Panc1 (cell line): ENCODE measurements around the gene CAPRIN2. TPM values are rescaled to one million over a fixed set of nuclear protein-coding genes. Genes with fewer than 3 reads are reported as not detected.

Experiments used
- ATAC-seq: fragments of 200-7000 bp; cut with Tn5 transposase; 2 replicates; pipeline ENCODE4 v1.9.1; 2020; ENCODE audit warnings: mild to moderate bottlenecking, moderate library complexity
- BruUV-seq: library from RNA; stranded (reverse); fragments of 400-500 nt; replicated peaks from 2 replicates; lab custom pipeline; 2021; lab: Mats Ljungman, UMichigan
- CTCF ChIA-PET: fragments of 300-600 bp; sonication (Branson Sonifier 250); formaldehyde crosslinking; loops from one replicate; lab custom pipeline; 2022; ENCODE audit warnings: antibody characterized with exemption; lab: Charles Lee
- POLR2A ChIA-PET: fragments of 300-600 bp; sonication (Branson Sonifier 250); formaldehyde crosslinking; loops from one replicate; lab custom pipeline; 2022; ENCODE audit warnings: antibody characterized with exemption; lab: Charles Lee
- DNase-seq: peaks from one replicate; pipeline ENCODE4 v3.0.0-alpha.2; 2010; ENCODE audit warnings: low read depth, low spot score
- H3K27ac ChIP-seq: 2 replicates; pipeline ENCODE4 v1.5.1; 2011; ENCODE audit warnings: mild to moderate bottlenecking, low read length, inconsistent platforms
- H3K27me3 ChIP-seq: fragments of 200-500 bp; sonication (Bioruptor generic); 2 replicates; pipeline ENCODE4 v1.6.0; 2014; ENCODE audit warnings: low read length, inconsistent platforms; ENCODE audit not compliant: control insufficient read depth, insufficient read depth
- H3K36me3 ChIP-seq: fragments of 200-500 bp; sonication (Bioruptor generic); 2 replicates; pipeline ENCODE4 v1.5.1; 2014; ENCODE audit warnings: inconsistent platforms, mild to moderate bottlenecking, low read length, moderate library complexity; ENCODE audit not compliant: control insufficient read depth, insufficient read depth
- H3K4me1 ChIP-seq: 2 replicates; pipeline ENCODE4 v1.5.1; 2011; ENCODE audit warnings: inconsistent platforms, mild to moderate bottlenecking, low read length, moderate library complexity; ENCODE audit not compliant: control insufficient read depth, insufficient read depth
- H3K4me3 ChIP-seq, 2 experiments: 2 replicates each; pipeline ENCODE4 v1.5.1; 2011 to 2012; ENCODE audit warnings: low read depth in 2 of 2, low read length in 2 of 2, mild to moderate bottlenecking in 2 of 2, inconsistent platforms in 1 of 2, moderate library complexity in 1 of 2
- H3K9me3 ChIP-seq: fragments of 200-500 bp; sonication (Bioruptor generic); 2 replicates; pipeline ENCODE4 v1.5.1; 2014; ENCODE audit warnings: low read depth, mild to moderate bottlenecking, inconsistent platforms, low read length, moderate library complexity; ENCODE audit not compliant: control insufficient read depth, insufficient read depth
- POLR2AphosphoS5 ChIP-seq: IDR thresholded peaks from 2 replicates; pipeline ENCODE4 v1.6.1; 2012; ENCODE audit warnings: mild to moderate bottlenecking, low read depth, low read length, moderate library complexity
- REST ChIP-seq, 2 experiments: IDR thresholded peaks; 2 replicates each; pipeline ENCODE4 v1.6.1; 2011 to 2012; ENCODE audit warnings: low read depth in 2 of 2, control low read depth in 1 of 2, low read length in 1 of 2, mild to moderate bottlenecking in 1 of 2, moderate library complexity in 1 of 2; ENCODE audit not compliant: insufficient read depth in 1 of 2
- SIN3A ChIP-seq: IDR thresholded peaks from 2 replicates; pipeline ENCODE4 v1.6.1; 2012; ENCODE audit warnings: low read depth, mild to moderate bottlenecking, low read length, moderate library complexity, borderline replicate concordance; ENCODE audit not compliant: insufficient read depth
- TCF7L2 ChIP-seq: IDR thresholded peaks from 2 replicates; pipeline ENCODE4 v1.6.1; 2011; ENCODE audit warnings: mild to moderate bottlenecking, low read depth, low read length, inconsistent platforms
- in situ Hi-C: cut with HindIII; loops from 2 replicates; pipeline ENCODE4 v1.10.0; 2016; ENCODE audit warnings: low sequenced_read_pairs, low pct_unique_long_range_greater_than_20kb
- intact Hi-C: fragments of 100-400 bp; cut with micrococcal nuclease; formaldehyde crosslinking; loops from one replicate; pipeline ENCODE4 v1.10.0; 2022; ENCODE audit not compliant: unreplicated experiment
- total RNA-seq: library from RNA; stranded (reverse); gene quantifications from one replicate; pipeline ENCODE4 v1.2.1, GENCODE V29; 2021; ENCODE audit not compliant: unreplicated experiment
- TF ChIP-seq, protein P1 (sequence below): fragments of 450-650 bp; IDR thresholded peaks from 2 replicates; pipeline ENCODE4 v1.5.1; 2017; ENCODE audit warnings: mild to moderate bottlenecking

CAPRIN2 gene
- total RNA-seq, 1 experiment from 2014 or later = 28.6 TPM

DNA sequence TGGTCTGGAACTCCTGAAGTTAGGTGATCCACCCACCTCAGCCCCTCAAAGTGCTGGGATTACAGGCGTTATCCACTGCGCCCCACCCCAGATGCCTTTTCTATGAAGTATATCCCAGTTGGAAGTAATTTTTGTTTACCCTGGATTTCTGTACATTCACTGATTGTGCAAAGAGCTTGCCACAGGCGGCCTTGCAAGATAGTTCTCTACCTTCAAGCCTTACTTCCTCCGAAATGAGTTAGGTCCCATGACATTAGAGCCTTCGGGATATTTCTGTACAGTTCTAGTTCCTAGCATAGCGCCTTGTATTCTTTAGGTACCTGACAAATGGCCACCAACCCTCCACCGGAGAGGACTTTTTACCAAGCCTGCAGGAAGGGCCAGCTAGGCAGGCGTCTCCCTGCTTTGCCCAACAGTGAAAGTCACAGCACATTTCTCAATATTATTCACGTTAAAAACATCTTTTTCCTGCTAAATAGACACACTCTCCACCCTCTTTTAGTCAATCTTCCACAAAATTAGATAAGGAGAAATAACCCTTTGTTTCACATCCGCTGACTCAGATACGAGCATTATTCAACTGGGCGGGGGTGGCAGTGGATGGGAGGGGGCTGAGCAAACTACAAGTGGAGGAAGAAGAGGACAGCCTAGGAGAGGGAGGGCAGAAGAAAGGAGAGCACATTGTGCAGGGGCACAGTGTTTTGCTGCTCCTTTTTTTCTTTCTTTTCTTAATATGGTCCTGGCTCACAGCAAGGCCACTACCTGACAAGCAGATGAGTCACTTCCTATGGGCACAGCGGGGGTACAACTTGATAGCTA lies 40.0 kb upstream of the CAPRIN2 start:
- TF ChIP-seq SIN3A = no peak
- TF ChIP-seq POLR2AphosphoS5 = no peak; the same call in 1 of the 2 replicates
- TF ChIP-seq REST (IDR thresholded peaks at IDR 0.05; ENCODE audit: insufficient read depth in 1 of 2, low read depth in 2 of 2, low read length in 1 of 2) = no peak
- TF ChIP-seq, protein P1, sequence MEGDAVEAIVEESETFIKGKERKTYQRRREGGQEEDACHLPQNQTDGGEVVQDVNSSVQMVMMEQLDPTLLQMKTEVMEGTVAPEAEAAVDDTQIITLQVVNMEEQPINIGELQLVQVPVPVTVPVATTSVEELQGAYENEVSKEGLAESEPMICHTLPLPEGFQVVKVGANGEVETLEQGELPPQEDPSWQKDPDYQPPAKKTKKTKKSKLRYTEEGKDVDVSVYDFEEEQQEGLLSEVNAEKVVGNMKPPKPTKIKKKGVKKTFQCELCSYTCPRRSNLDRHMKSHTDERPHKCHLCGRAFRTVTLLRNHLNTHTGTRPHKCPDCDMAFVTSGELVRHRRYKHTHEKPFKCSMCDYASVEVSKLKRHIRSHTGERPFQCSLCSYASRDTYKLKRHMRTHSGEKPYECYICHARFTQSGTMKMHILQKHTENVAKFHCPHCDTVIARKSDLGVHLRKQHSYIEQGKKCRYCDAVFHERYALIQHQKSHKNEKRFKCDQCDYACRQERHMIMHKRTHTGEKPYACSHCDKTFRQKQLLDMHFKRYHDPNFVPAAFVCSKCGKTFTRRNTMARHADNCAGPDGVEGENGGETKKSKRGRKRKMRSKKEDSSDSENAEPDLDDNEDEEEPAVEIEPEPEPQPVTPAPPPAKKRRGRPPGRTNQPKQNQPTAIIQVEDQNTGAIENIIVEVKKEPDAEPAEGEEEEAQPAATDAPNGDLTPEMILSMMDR = no peak
- no peak for TF ChIP-seq TCF7L2
- in situ Hi-C loops (no loop called here), intact Hi-C loops (loop anchor here (5.0 kb wide), 1 partner anchor 42 kb away; the partner anchor contains the start of gene CAPRIN2)
- Histone ChIP-seq H3K27me3 (no peaks in the 10 kb centered on the region), H3K4me1 (peaks cover 45% of the 10 kb centered on the region), H3K4me3 (peak overlapping the region; percentile 71 to 83), H3K27ac (peak overlapping the region; percentile 90), H3K36me3 (no peaks in the 10 kb centered on the region), H3K9me3 (no peaks in the 10 kb centered on the region)
- POLR2A ChIA-PET = interaction anchor here (0.6 kb wide), 2 partner anchors 41 to 686 kb away, joined by 3 read pairs; no protein-coding TSS in a partner anchor
- TSS peak; percentile 90 for BruUV-seq
- ATAC-seq (peak; percentile 69), DNase-seq (peak; percentile 96)
- CTCF ChIA-PET = no interaction called here

GRCh38 chr12:30794020-30794419 lies 39.3 kb upstream of the CAPRIN2 start:
- no peaks in the 10 kb centered on the region for H3K9me3 ChIP-seq
- H3K4me3 ChIP-seq = no peak overlapping the region
- no peak for TF ChIP-seq SIN3A
- TF ChIP-seq TCF7L2 = no peak
- TF ChIP-seq POLR2AphosphoS5 = no peak
- TF ChIP-seq REST (IDR thresholded peaks at IDR 0.05; ENCODE audit: insufficient read depth in 1 of 2, low read depth in 2 of 2, low read length in 1 of 2) = no peak
- TF ChIP-seq, protein P1 = no peak
- ChIA-PET POLR2A (no interaction called here), CTCF (interaction anchor here (1.9 kb wide), 1 partner anchor 39 kb away, joined by 4 read pairs; the partner anchor contains the start of gene CAPRIN2)
- no peak for DNase-seq
- intact Hi-C loops = no loop called here
- no peak for ATAC-seq
- H3K27ac ChIP-seq = peak overlapping the region; percentile 90
- BruUV-seq = no TSS peak
- peaks cover 45% of the 10 kb centered on the region for H3K4me1 ChIP-seq
- H3K36me3 ChIP-seq = no peaks in the 10 kb centered on the region
- in situ Hi-C loops = no loop called here
- H3K27me3 ChIP-seq = no peaks in the 10 kb centered on the region
